Measurements from ENCODE around the gene TRIO.

Gene TRIO

DNA sequence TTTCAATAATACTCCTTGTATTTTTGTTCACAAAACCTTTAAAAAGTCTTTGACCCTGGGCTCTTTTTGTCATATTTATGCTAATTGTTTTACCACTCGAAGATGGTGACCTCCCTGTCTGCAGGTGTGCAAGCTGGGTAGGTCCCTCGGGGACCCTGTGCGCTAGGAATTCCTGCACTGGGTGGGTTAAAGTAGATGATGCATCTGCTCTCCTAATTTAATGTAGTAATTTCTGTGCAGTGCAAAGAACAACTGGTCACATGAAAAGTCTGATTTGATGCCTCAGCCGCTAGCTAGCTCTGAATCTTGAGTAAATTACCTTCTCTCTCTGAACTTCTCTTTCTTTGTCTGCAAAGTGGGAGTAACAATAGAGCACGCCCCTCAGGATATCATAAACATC lies 299.4 kb downstream of the TRIO start:
- no peak for DNase-seq (ENCODE audit: low read depth in 2 of 2)
- peak overlapping the region; percentile 63 to 71 for H3K4me3 ChIP-seq (replicated peaks in 1 of 2; ENCODE audit: low read depth in 2 of 2, low read length in 2 of 2)
- TF ChIP-seq, protein P1, sequence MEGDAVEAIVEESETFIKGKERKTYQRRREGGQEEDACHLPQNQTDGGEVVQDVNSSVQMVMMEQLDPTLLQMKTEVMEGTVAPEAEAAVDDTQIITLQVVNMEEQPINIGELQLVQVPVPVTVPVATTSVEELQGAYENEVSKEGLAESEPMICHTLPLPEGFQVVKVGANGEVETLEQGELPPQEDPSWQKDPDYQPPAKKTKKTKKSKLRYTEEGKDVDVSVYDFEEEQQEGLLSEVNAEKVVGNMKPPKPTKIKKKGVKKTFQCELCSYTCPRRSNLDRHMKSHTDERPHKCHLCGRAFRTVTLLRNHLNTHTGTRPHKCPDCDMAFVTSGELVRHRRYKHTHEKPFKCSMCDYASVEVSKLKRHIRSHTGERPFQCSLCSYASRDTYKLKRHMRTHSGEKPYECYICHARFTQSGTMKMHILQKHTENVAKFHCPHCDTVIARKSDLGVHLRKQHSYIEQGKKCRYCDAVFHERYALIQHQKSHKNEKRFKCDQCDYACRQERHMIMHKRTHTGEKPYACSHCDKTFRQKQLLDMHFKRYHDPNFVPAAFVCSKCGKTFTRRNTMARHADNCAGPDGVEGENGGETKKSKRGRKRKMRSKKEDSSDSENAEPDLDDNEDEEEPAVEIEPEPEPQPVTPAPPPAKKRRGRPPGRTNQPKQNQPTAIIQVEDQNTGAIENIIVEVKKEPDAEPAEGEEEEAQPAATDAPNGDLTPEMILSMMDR (IDR thresholded peaks at IDR 0.05; ENCODE audit: low read depth, low read length), result no peak

DNA sequence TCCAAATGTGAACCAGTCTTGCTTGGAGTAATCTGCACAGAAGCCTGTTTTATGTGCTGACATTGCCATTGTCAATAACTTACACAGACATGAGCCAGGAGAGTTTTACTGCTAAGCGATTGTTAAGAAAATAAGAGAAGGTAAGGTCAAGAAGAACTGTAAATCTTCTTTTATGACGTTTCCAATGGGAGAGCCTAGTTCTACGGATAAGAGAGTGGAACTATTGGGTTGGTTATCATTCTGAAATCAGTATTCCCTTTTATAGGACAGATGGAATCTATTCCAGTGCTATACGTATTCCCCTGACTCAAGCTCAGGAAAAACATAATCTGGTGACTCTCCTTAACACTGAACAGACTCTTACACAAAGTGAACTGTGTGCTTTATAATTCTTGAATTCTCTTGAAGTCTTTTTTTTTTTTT lies 300.5 kb downstream of the TRIO start:
- no peak for DNase-seq (ENCODE audit: low read depth in 2 of 2)
- peak overlapping the region in 1 of 2 donors; percentile 71 for H3K4me3 ChIP-seq (replicated peaks in 1 of 2; ENCODE audit: low read depth in 2 of 2, low read length in 2 of 2)
- TF ChIP-seq, protein P1 (IDR thresholded peaks at IDR 0.05; ENCODE audit: low read depth, low read length), result no peak

DNA sequence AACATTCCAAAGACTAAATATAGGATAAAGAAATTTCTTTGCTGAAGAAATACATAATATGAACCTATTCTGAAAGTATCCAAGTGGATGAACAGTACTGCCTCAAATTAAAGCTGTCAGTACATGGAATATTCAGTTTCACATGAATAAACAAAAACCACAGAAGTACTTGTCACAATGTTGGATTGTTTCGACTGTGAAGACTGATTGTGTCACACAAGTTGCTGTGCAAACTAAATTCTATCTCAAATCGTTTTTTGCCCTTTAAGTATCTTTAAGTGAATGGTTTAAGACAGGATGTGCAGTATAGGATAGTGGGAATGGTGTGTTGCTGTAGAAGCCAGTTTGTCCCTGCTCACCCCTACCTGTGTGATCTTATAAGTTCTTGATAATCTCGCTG lies 301.0 kb downstream of the TRIO start:
- TF ChIP-seq, protein P1 (IDR thresholded peaks at IDR 0.05; ENCODE audit: low read depth, low read length), result no peak
- H3K4me3 ChIP-seq (replicated peaks in 1 of 2; ENCODE audit: low read depth in 2 of 2, low read length in 2 of 2), result no peak overlapping the region
- DNase-seq (ENCODE audit: low read depth in 2 of 2), result peak in 1 of 2 donors; percentile 44

DNA sequence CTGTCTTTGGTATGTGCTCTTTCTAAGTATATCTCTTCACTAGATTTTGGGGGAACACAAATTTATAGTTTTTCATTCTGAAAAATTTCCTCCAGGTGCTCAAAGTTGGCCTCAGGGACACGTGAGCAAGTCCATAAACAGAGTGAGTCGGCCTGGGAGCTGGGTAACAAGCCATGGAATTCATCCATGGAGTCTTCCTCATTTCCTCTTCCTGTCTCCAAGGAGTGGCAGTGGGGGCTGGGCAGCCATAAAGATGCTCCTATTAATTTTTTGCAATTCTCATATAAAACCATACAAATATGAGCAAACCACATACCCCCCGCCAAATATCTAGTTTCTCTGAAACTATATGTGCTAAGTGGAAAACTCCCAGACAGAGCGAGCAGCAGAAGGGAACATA lies 301.9 kb downstream of the TRIO start:
- no peak overlapping the region for H3K4me3 ChIP-seq (replicated peaks in 1 of 2; ENCODE audit: low read depth in 2 of 2, low read length in 2 of 2)
- DNase-seq (ENCODE audit: low read depth in 2 of 2), result peak; percentile 47 to 68
- TF ChIP-seq, protein P1 (IDR thresholded peaks at IDR 0.05; ENCODE audit: low read depth, low read length), result no peak

DNA sequence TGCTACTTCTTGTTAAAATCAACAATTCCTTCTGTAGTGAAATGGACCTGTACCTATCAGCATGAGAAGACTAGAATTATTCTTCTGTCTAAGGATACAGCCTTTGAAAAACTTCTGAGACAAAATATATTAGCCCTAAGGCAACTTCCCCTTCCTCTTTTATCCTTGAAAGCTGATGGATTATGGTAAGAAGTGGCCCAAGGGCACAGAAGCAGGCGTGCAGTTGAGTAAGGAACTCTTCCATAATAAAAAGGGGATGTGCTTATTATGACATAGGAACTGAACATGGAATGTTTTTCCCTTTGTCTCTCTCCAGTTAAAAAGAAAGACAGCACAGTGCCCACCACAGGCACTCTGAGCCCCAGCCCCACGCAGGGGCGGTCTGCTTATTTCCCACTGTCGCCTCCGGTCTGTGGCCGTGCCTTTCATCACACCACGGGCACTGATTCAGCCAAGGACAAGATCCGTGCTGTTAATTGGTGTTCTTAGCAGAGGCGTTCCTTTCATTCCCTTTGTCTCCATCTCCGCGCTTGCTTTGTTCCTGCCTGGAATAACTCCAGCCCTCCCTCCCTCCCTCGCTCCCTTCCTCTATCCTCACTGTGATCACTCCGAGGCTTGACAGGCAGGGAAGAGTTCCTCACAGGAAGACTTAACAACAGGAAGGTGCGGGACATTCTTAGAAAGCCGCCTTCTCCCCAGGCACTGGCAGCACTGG lies 302.6 kb downstream of the TRIO start:
- TF ChIP-seq, protein P1 (IDR thresholded peaks at IDR 0.05; ENCODE audit: low read depth, low read length), result no peak
- H3K4me3 ChIP-seq (replicated peaks in 1 of 2; ENCODE audit: low read depth in 2 of 2, low read length in 2 of 2), result no peak overlapping the region
- peak; percentile 60 to 73 for DNase-seq (ENCODE audit: low read depth in 2 of 2)

DNA sequence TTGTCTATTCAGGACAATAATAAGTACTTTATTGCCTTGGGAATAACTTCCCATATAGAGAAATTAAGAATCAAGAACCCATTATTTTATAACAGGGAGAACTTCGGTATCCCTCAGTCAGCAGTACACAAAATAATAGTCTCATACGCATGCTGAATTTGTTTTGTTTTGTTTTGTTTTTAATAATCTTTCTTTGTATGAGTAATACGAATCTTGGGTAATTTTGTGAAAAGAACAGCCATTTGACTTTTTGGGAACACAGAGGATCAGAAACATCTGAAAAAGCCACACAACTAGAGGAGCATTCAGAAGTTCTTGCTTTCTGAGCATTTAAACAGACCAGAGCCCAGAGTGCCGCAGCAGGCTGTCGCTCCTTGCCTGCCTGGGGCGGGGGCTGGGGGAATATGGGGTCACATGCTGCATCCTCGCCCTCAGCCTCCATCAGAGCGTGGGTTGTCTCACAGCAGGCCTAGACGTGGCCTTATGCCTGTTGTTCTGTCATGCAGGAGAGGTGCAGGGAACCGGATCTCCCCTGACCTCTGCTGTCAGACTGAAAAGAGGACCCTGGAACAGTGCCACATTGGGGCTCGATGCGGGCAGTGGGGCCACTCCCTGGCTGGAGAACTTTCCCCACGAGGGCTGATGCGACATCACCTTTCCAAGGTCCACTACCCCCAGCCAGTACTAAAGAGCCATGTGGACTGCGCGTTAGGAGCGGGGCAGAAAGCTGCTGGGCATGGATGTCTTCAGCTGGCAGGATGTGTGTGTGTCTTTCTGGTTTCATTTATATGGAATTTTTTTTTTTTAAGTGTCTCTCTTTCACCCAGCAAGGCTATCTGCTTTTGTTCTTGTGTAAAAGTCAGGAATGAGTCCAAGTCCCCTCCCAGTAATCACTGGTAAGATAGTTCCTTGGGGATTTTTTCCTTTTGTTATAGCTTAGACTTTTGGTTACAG lies 305.1 kb downstream of the TRIO start:
- peak overlapping the region in 1 of 2 donors; percentile 5 for H3K4me3 ChIP-seq (replicated peaks in 1 of 2; ENCODE audit: low read depth in 2 of 2, low read length in 2 of 2)
- peak; percentile 71 to 89 for DNase-seq (ENCODE audit: low read depth in 2 of 2)
- TF ChIP-seq, protein P1 (IDR thresholded peaks at IDR 0.05; ENCODE audit: low read depth, low read length), result no peak

All from cardiac fibroblast (primary cell).